Sigmoid colon (tissue), 4 donors: ENCODE measurements around the gene TBX5.

Experiments used
- EP300 ChIP-seq, 4 donors: sonication (generic); formaldehyde crosslinking; IDR thresholded peaks; one replicate each; pipeline ENCODE4 v1.6.1; 2017; ENCODE audit warnings: antibody characterized with exemption in 4 of 4
- POLR2A ChIP-seq, 2 donors: fragments of 450-650 bp; IDR thresholded peaks; one replicate each; pipeline ENCODE4 v1.6.1; 2016; ENCODE audit warnings: antibody characterized with exemption in 2 of 2, mild to moderate bottlenecking in 2 of 2, moderate library complexity in 2 of 2
- TF ChIP-seq, protein P1 (sequence below), 4 experiments: fragments of 450-650 bp in 3 of 4; fragments of 200-600 bp in 1 of 4; IDR thresholded peaks; one replicate each; pipeline ENCODE4 v1.5.1; 2016 to 2019; ENCODE audit warnings: antibody characterized with exemption in 4 of 4, mild to moderate bottlenecking in 3 of 4, moderate library complexity in 2 of 4

DNA sequence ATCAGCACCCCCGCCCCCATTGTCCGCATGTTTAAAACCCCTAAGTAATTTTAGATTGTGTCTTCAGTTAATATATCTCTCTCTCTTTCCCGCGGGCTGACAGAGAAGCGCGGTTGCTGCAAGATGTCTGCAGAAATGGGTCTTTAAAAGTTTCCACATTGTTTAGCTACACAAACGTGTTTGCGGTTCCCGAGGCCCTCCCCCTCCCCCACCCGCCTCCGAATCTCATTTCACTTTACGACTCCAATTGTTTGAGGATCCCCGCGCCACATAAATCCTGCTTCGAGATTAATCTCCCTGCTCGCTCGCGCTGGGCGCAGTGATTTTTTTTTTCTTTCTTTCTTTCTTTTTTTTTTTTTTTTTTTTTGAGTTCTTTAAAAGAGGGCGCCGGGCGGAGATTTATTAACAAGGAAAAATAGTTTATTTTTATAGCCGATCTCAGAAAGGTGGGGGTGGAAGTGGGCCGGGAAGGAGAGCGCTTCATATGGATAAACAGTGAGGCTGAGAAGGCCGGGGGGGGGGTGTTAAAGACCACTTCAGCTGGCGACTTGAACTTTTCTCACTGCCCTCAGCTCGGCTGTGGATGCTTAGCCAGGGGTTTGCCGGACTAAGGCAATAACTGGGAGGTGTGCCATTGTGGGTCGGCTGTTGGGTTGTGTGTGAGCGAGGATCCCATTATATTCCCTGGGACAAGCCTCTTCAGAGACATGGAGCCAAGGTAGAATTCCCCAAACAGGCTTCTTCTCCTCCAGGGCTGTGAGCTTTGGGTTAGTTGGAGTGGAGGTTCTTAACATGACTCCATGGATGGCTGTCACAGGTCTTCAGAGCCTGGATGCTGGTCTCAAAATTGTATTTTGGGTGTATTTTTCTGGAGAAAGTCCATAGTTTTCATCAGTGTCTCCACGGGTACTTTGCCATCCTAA is 39.7 kb upstream of the TBX5 start:
- TF ChIP-seq, protein P1, sequence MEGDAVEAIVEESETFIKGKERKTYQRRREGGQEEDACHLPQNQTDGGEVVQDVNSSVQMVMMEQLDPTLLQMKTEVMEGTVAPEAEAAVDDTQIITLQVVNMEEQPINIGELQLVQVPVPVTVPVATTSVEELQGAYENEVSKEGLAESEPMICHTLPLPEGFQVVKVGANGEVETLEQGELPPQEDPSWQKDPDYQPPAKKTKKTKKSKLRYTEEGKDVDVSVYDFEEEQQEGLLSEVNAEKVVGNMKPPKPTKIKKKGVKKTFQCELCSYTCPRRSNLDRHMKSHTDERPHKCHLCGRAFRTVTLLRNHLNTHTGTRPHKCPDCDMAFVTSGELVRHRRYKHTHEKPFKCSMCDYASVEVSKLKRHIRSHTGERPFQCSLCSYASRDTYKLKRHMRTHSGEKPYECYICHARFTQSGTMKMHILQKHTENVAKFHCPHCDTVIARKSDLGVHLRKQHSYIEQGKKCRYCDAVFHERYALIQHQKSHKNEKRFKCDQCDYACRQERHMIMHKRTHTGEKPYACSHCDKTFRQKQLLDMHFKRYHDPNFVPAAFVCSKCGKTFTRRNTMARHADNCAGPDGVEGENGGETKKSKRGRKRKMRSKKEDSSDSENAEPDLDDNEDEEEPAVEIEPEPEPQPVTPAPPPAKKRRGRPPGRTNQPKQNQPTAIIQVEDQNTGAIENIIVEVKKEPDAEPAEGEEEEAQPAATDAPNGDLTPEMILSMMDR (IDR thresholded peaks at IDR 0.05) = no peak
- TF ChIP-seq POLR2A (IDR thresholded peaks at IDR 0.05) (no peak), EP300 (IDR thresholded peaks at IDR 0.05) (no peak)
